ENCODE data around the gene LRRC8B. TPM values are rescaled to one million over a fixed set of nuclear protein-coding genes. Genes with fewer than 3 reads are reported as not detected.
A peak's percentile ranks its signal among the peaks of the same experiment; 100 is the strongest.

LRRC8B gene
- total RNA-seq, 2 donors from 2014 or later = 5.5 to 8.2 TPM

- H3K27ac ChIP-seq = no peak overlapping the region
- no peak overlapping the region for H3K4me3 ChIP-seq
Observed at GRCh38 chr1:89600451-89601224, 76.0 kb downstream of the LRRC8B start.

GRCh38 chr1:89602871-89603404, 78.3 kb downstream of the LRRC8B start:
- TF ChIP-seq, protein P1, sequence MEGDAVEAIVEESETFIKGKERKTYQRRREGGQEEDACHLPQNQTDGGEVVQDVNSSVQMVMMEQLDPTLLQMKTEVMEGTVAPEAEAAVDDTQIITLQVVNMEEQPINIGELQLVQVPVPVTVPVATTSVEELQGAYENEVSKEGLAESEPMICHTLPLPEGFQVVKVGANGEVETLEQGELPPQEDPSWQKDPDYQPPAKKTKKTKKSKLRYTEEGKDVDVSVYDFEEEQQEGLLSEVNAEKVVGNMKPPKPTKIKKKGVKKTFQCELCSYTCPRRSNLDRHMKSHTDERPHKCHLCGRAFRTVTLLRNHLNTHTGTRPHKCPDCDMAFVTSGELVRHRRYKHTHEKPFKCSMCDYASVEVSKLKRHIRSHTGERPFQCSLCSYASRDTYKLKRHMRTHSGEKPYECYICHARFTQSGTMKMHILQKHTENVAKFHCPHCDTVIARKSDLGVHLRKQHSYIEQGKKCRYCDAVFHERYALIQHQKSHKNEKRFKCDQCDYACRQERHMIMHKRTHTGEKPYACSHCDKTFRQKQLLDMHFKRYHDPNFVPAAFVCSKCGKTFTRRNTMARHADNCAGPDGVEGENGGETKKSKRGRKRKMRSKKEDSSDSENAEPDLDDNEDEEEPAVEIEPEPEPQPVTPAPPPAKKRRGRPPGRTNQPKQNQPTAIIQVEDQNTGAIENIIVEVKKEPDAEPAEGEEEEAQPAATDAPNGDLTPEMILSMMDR (IDR thresholded peaks at IDR 0.05) = no peak
- H3K9me3 ChIP-seq = no peaks in the 10 kb centered on the region
- H3K36me3 ChIP-seq = no peaks in the 10 kb centered on the region
- H3K27me3 ChIP-seq = no peaks in the 10 kb centered on the region
- DNase-seq (ENCODE audit: low spot score) = no peak
- H3K4me3 ChIP-seq = no peak overlapping the region
- peaks cover 0 to 42% of the 10 kb centered on the region in 2 donors for H3K4me1 ChIP-seq
- H3K27ac ChIP-seq = peak overlapping the region in 1 of 2 donors; percentile 12

More at GRCh38 chr1:89600451-89601224, 76.0 kb downstream of the LRRC8B start:
- TF ChIP-seq, protein P1 (IDR thresholded peaks at IDR 0.05) = no peak
- DNase-seq (ENCODE audit: low spot score) = no peak
- H3K27me3 ChIP-seq = no peaks in the 10 kb centered on the region
- peaks cover 0 to 25% of the 10 kb centered on the region in 2 donors for H3K4me1 ChIP-seq
- no peaks in the 10 kb centered on the region for H3K9me3 ChIP-seq
- H3K36me3 ChIP-seq = no peaks in the 10 kb centered on the region

GRCh38 chr1:89603651-89604413, 79.2 kb downstream of the LRRC8B start:
- H3K27me3 ChIP-seq = no peaks in the 10 kb centered on the region
- H3K9me3 ChIP-seq = no peaks in the 10 kb centered on the region
- H3K4me3 ChIP-seq = no peak overlapping the region
- TF ChIP-seq, protein P1 (IDR thresholded peaks at IDR 0.05) = no peak
- DNase-seq (ENCODE audit: low spot score) = no peak
- peak overlapping the region in 1 of 2 donors; percentile 12 for H3K27ac ChIP-seq
- peaks cover 0 to 50% of the 10 kb centered on the region in 2 donors for H3K4me1 ChIP-seq
- H3K36me3 ChIP-seq = no peaks in the 10 kb centered on the region

DNA sequence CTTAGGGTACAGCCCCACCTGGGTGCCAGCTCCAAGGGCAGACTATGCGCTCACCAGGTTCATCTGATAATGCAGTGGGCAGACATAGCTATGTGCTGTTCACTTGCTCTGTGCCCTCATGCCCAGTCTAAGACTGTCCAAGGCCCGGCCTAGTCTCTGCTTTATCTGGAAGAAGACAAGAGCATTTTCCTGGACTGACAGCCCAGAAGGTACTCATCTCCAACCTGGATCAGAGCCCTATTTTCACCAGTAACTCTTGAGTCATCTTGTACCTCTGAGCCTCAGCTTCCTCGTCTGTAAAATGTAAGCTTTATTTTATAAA, 79.7 kb downstream of the LRRC8B start:
- TF ChIP-seq, protein P1 (IDR thresholded peaks at IDR 0.05) = no peak
- peaks cover 0 to 56% of the 10 kb centered on the region in 2 donors for H3K4me1 ChIP-seq
- no peak overlapping the region for H3K27ac ChIP-seq

GRCh38 chr1:89605692-89606091, 81.1 kb downstream of the LRRC8B start:
- TF ChIP-seq, protein P1 (IDR thresholded peaks at IDR 0.05) = no peak
- H3K27ac ChIP-seq = no peak overlapping the region
- DNase-seq (ENCODE audit: low spot score) = no peak
- H3K36me3 ChIP-seq = no peaks in the 10 kb centered on the region
- no peaks in the 10 kb centered on the region for H3K9me3 ChIP-seq
- H3K27me3 ChIP-seq = no peaks in the 10 kb centered on the region
- H3K4me1 ChIP-seq = peaks cover 0 to 69% of the 10 kb centered on the region in 2 donors
- H3K4me3 ChIP-seq = no peak overlapping the region

More for the DNA sequence above, 79.7 kb downstream of the LRRC8B start:
- no peaks in the 10 kb centered on the region for H3K27me3 ChIP-seq
- no peak overlapping the region for H3K4me3 ChIP-seq
- no peaks in the 10 kb centered on the region for H3K9me3 ChIP-seq
- no peak for DNase-seq (ENCODE audit: low spot score)
- H3K36me3 ChIP-seq = no peaks in the 10 kb centered on the region
